Subcutaneous abdominal adipose tissue (tissue), 5 donors: ENCODE measurements around the gene DHX29.

Source experiments
- H3K27ac ChIP-seq: one replicate; pipeline ENCODE4 v1.7.0; 2013; ENCODE audit warnings: low read depth, mild to moderate bottlenecking, inconsistent platforms, low read length, moderate library complexity
- H3K27me3 ChIP-seq, 5 donors: one replicate each; pipeline ENCODE4 v1.7.0; 2013; ENCODE audit warnings: low read length in 5 of 5, inconsistent platforms in 1 of 5; ENCODE audit not compliant: control insufficient read depth in 5 of 5, insufficient read depth in 4 of 5
- H3K36me3 ChIP-seq, 5 donors: one replicate each; pipeline ENCODE4 v1.7.0; 2013; ENCODE audit warnings: low read length in 5 of 5; ENCODE audit not compliant: control insufficient read depth in 5 of 5, insufficient read depth in 5 of 5
- H3K4me1 ChIP-seq, 5 donors: one replicate each; pipeline ENCODE4 v1.7.0; 2013; ENCODE audit warnings: low read length in 5 of 5, mild to moderate bottlenecking in 3 of 5, moderate library complexity in 1 of 5; ENCODE audit not compliant: control insufficient read depth in 5 of 5, insufficient read depth in 5 of 5
- H3K4me3 ChIP-seq, 5 donors: one replicate each; pipeline ENCODE4 v1.7.0; 2013; ENCODE audit warnings: low read length in 5 of 5, low read depth in 1 of 5
- H3K9ac ChIP-seq, 5 donors: one replicate each; pipeline ENCODE4 v1.7.0; 2013; ENCODE audit warnings: low read length in 5 of 5, mild to moderate bottlenecking in 4 of 5, moderate library complexity in 3 of 5
- H3K9me3 ChIP-seq, 5 donors: one replicate each; pipeline ENCODE4 v1.7.0; 2013; ENCODE audit warnings: low read length in 5 of 5; ENCODE audit not compliant: control insufficient read depth in 5 of 5
- donor health status: healthy.
- donor health status: healthy.
- donor health status: healthy.
- donor health status: healthy.
- donor health status: healthy.

DHX29 gene

DNA sequence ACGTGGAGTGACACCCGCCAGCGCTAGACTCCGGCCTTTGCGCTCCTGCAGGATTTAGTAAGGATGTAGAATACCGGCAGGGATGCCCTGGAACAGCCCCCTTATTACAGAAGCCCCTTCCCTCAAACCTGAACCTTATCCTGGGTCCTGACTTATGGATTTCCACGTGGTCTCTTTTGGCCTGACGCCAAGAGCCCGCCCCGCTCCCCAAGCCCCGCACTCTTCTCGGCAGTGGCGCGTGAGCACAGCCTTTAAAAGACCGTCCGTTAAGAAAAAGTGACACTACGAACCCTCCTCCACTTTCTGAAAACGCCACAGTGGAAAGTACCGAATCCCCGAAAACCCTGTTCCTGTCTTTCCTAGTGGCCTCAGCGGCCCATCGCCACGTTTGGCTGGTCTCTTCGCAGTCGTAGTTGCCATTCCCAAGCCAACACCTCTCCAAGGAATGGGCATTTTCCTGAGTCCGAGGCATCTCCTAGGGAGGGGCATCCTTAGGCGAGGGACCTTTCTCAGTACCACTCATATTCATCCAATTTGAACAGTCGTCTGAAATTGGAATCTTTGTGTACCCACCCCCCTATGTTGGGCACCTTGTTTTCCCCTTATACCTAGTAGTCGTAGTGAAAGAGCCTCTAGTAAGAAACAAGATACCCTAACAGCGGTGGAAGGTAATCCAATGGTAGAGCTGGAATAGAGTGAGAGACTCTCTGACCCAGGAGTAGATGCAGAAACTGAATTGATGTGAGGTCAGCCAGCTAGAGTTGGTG is 79.6 kb downstream of the DHX29 start:
- Histone ChIP-seq H3K9me3 (peaks cover 0 to 4% (median 0%) of the 10 kb centered on the region in 5 donors), H3K27me3 (peaks cover 54 to 96% (median 90%) of the 10 kb centered on the region in 5 donors), H3K27ac (no peak overlapping the region), H3K4me1 (peaks cover 5 to 48% (median 46%) of the 10 kb centered on the region in 5 donors), H3K36me3 (no peaks in the 10 kb centered on the region), H3K4me3 (peak overlapping the region; percentile 44 to 75 (median 59)), H3K9ac (no peak overlapping the region)

DNA sequence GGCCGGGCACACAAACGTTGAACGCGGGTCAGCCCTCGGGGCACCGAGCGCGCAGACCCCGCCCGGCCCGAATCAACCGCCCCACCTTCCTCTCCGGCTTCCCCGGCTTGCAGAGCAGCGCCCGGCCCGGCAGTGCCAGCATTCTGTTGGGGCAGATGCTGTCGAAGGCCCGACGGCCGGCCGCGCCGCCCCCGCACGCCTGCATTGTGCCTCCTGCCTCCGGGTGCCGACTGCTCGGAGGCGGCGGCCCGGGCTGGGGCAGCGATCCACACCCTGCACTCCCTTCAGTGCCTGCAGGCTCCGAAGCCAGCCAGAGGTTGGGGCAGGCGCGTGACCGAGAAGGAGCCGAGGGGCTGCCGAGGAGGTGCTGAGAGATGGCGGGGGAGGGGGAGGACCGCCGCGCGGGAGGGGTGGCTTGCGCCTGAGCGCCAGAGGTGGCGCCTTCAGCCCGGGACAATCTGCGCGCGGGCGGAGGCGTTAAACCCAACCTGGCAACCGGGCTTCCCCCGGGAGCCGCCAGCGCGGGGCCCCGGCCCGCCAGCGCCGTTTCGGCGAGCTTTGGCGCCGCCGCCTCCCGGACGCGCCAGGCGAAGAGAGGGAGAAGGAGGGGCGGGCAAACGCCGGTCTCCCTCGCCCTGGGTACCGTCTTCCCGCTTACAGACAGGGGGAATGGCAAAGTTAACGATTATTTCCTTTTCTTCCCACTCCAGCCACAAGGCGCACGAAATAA is 80.4 kb downstream of the DHX29 start, which contains the start of gene MCIDAS:
MCIDAS (minus strand) TSS at position 382 of the 730 bp plus-strand sequence; CDS start at position 205, 177 bp downstream.
- peaks cover 0 to 4% (median 0%) of the 10 kb centered on the region in 5 donors for H3K9me3 ChIP-seq
- peaks cover 59 to 96% (median 90%) of the 10 kb centered on the region in 5 donors for H3K27me3 ChIP-seq
- H3K9ac ChIP-seq: no peak within 1 kb of the TSS
- H3K27ac ChIP-seq: no peak within 1 kb of the TSS
- H3K4me3 ChIP-seq: peak within 1 kb of the TSS; percentile 44 to 75 (median 59)
- H3K4me1 ChIP-seq: peaks cover 2 to 42% (median 39%) of the 10 kb centered on the region in 5 donors
- H3K36me3 ChIP-seq: no peaks in the 10 kb centered on the region

DNA sequence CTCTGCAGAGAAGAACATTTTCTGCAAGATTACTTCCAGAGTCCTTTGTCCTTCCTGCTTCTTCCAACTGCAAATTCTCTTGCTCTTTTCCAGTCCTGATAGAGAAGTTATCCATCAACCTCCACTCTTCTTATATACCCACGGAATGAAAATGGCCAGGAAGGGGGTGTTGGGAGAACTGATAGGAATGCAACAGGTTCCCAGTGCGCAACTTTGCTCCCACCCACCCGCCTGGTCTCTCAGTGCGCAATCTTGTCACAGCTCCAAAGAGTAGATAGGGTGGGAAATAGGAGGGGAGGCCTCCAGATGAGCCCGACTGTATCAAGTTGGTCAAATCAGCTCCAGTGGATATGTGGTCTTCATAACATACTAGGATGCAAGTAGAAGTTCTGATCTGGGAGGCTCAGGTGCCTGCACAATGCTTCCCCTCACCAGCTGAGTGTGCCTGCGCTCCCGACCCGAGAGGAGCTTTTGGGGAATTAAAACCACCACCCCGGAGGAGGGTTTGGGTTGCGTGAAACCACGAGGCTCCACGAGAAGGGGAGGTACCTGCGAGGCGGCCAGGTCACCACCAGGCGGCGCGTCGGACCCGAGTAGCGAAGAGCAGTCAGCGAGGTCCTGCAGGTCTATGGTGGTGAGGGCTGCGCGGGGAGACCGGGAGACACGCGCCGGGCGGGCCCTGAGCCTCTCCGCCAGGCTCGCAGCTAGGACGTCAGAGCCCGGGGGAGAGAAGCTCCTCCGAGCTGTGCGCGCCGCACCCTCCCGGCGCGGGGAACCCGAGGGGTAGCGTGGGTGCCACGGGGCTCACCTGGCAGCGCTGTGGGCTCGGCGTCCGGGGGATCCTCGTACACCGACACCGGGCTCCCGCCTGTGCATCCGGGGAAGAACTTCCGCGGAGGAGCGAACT is 81.2 kb downstream of the DHX29 start:
- H3K27me3 ChIP-seq: peaks cover 57 to 95% (median 85%) of the 10 kb centered on the region in 5 donors
- H3K9me3 ChIP-seq: peaks cover 0 to 4% (median 0%) of the 10 kb centered on the region in 5 donors
- H3K4me3 ChIP-seq: peak overlapping the region in 4 of 5 donors; percentile 17 to 59 (median 50)
- no peak overlapping the region for H3K27ac ChIP-seq
- no peaks in the 10 kb centered on the region for H3K36me3 ChIP-seq
- peaks cover 2 to 34% (median 30%) of the 10 kb centered on the region in 5 donors for H3K4me1 ChIP-seq
- no peak overlapping the region for H3K9ac ChIP-seq

DNA sequence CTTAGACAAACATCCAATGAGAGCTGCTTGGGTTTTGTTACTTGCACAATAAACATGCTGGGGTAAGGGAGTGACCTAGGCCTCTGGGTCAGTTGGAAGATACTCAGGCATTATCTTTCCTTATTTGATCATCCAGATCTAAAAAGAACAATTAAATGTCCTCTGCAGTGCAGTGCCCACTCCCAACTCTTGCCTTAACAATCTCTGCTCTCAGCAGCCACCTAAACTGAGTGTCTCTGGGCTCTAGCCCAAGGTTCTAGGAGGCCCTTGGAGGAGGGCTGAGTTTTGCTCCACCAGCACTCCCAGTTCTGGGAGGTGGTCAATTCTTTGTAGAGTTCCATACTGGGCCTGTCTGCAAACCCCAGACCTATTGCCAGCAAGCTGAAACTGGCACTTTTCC is 82.1 kb downstream of the DHX29 start:
- H3K9me3 ChIP-seq: no peaks in the 10 kb centered on the region
- no peak overlapping the region for H3K9ac ChIP-seq
- H3K4me1 ChIP-seq: peaks cover 4 to 37% (median 34%) of the 10 kb centered on the region in 5 donors
- H3K27ac ChIP-seq: no peak overlapping the region
- H3K4me3 ChIP-seq: no peak overlapping the region
- H3K27me3 ChIP-seq: peaks cover 56 to 95% (median 85%) of the 10 kb centered on the region in 5 donors
- H3K36me3 ChIP-seq: no peaks in the 10 kb centered on the region

DNA sequence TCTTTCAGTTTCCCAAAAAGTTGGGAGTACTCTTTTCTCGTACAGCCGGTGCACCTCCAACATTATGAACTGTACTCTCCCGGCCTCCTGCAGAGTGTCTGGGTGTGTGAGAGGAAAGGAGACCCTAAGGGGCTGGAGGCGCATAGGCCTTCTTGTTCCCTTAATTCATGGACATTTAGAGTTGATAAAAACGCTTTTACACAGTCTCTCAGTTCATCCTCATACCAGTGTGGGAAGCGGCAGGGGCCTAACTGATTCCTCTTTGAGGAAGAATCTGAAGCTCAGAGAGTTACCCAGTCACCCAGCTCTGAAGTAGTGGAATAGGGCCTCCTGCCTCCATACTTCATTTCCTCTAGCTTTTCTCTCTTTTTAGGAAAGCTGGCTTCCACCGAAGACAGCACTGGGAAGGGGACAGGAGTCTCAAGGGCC is 83.7 kb downstream of the DHX29 start:
- peak overlapping the region in 2 of 5 donors; percentile 32 to 38 for H3K4me3 ChIP-seq
- peaks cover 4 to 40% (median 36%) of the 10 kb centered on the region in 5 donors for H3K4me1 ChIP-seq
- H3K9ac ChIP-seq: no peak overlapping the region
- H3K36me3 ChIP-seq: no peaks in the 10 kb centered on the region
- peaks cover 62 to 95% (median 76%) of the 10 kb centered on the region in 5 donors for H3K27me3 ChIP-seq
- no peak overlapping the region for H3K27ac ChIP-seq
- H3K9me3 ChIP-seq: no peaks in the 10 kb centered on the region

DNA sequence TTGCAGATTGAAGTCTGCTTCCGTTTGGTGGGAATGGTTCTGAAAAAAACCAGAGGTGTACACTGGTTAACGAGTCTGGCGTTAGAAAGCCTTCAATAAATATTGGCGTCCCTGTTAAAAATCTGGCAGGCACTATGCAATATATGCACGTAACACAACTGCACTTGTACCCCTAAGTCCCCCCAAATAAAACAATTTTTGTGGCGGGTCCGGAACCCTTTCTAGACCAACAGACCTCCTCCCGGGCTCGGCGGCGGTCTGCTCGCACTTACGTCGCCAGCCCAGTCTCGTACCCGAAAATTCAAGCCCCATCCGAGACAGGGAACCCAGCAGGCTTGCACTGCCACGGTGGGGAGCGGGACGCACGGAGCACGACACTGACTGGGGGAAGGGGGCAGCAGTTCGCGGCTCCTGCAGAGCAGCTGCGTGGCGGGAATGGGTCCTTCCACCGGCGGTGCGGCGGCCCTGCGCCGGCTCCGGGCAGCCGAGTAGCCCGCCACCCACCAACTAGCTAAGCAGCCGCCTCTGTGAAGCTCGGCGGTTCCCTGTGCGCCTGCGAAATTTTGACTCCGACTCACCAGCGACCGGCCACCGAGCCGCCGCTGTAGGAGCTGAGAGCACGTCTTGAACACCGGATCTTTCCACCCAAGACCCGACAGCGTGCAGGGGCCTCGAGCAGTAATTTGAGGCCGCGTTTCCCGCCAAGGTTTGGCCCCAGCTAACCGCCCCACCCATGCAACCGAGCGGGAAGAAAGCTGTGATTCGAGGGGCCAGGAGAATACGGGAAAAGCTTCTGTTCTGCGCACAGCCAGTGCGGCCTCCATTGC is 84.3 kb downstream of the DHX29 start:
- Histone ChIP-seq H3K9me3 (no peaks in the 10 kb centered on the region), H3K27me3 (peaks cover 56 to 90% (median 70%) of the 10 kb centered on the region in 5 donors), H3K36me3 (no peaks in the 10 kb centered on the region), H3K27ac (no peak overlapping the region), H3K4me1 (peaks cover 4 to 40% (median 36%) of the 10 kb centered on the region in 5 donors), H3K9ac (no peak overlapping the region), H3K4me3 (peak overlapping the region in 2 of 5 donors; percentile 32 to 38)

DNA sequence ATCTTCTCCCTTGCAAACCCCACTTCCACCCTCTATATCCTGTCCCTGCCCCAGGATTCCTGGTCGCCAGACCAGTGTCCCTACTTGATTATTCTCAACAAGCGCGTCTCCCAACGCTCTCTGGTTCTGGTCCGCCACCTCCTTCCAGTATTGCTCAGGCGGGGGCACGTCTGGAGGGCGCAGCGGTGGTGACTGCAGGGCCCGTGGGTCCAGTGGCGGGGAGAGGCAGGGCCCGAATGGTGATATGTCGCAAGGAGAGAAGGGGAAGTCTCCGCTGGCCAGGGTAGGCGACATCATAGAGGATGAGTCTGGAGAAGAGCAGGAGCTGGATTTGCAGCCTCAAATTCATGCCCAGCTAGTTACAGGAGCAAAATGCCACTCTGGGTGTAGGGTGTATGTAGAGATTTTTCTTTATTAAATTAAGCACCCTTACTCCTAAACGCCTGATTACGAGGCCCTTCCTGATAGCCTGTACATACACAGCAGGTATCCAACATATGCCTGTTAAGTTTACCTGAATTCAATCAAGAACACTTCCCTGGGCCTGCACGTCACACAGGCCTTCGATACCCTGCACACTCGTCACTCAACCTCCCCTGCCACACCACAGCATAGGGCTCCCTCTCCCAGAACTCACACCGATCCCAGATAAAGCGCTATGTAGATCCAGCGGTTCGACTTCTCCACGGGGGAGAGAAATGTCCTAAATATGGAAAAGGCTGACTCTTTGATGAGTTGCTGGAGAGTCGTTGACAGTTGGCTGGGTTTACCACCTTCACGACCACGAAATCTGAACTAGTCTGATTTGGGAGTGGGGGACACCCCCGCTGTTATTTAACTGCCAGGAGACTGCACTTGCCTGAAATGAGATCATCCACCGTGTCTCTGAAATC is 85.2 kb downstream of the DHX29 start:
- H3K4me1 ChIP-seq: peaks cover 2 to 33% (median 30%) of the 10 kb centered on the region in 5 donors
- H3K4me3 ChIP-seq: no peak overlapping the region
- no peak overlapping the region for H3K9ac ChIP-seq
- no peaks in the 10 kb centered on the region for H3K36me3 ChIP-seq
- H3K27ac ChIP-seq: no peak overlapping the region
- H3K9me3 ChIP-seq: no peaks in the 10 kb centered on the region
- peaks cover 54 to 86% (median 66%) of the 10 kb centered on the region in 5 donors for H3K27me3 ChIP-seq

DNA sequence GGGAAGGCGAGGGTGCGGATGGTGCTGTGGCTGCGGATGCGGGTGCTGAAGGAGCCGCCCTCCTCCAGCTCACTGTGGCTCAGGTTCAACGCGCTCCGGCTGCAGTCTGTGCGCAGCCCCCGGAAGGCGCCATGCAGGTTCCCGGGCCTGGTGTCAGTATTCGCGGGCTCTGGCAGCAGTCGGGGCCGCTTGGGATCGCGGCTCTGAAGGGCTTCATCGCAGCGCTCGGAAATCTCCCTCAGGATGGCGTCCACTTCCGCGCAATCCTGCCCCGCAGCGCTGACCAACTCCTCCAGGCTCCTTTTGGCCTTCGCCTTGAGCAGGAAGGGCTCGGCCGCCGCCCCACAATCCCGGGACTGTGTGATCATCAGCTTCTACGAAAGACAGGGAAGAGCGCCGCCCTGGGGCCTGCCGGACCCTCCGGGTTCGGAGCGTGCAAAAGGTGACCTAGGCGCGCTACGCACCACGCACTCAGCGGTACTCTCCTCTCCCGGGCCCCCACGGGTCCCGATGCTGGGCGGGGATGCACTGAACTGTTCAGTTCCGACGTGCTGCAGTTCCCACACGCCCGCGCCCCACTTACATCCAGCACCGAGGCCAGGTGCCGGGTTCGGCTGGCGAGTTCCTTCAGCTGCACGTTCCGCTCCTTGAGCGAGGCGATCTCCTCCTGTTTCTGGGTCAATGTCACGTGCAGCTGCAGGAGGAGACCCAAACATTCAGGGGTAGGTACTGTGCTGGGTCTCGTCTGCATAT is 86.9 kb downstream of the DHX29 start:
- Histone ChIP-seq H3K9me3 (no peaks in the 10 kb centered on the region), H3K36me3 (no peaks in the 10 kb centered on the region), H3K4me3 (peak overlapping the region in 4 of 5 donors; percentile 22 to 53 (median 36)), H3K27ac (no peak overlapping the region), H3K9ac (no peak overlapping the region), H3K4me1 (peaks cover 2 to 20% (median 18%) of the 10 kb centered on the region in 5 donors), H3K27me3 (peaks cover 46 to 70% (median 53%) of the 10 kb centered on the region in 5 donors)
